Activated CD8-positive, alpha-beta T cell treated with anti-CD3 and anti-CD28 coated beads, Interleukin-2, amount 10 ng/mL, durations not matched to agents 7 days and 5 days (primary cell): Measurements from ENCODE around the gene ASIC1. TPM values are rescaled to one million over a fixed set of nuclear protein-coding genes. Genes with fewer than 3 reads are reported as not detected.
"Not testable (repeated sequence)": the region's sequence is repeated elsewhere in the genome, so short reads cannot be mapped to it uniquely, and the experiment has no call there.

Experiments used
- ATAC-seq: fragments of 150-1000 bp; cut with Tn5 transposase; one replicate; pipeline ENCODE4 v1.10.0; 2021; ENCODE audit warnings: moderate library complexity
- CTCF ChIA-PET: fragments of 350-600 bp; sonication (Branson Sonifier 250); formaldehyde crosslinking; loops from one replicate; lab custom pipeline; 2021; ENCODE audit warnings: antibody characterized with exemption; lab: Charles Lee
- POLR2A ChIA-PET: fragments of 350-600 bp; sonication (Branson Sonifier 250); formaldehyde crosslinking; loops from one replicate; lab custom pipeline; 2021; ENCODE audit warnings: antibody characterized with exemption; lab: Charles Lee
- DNase-seq: peaks from one replicate; pipeline ENCODE4 v3.0.0-alpha.2; 2020
- H3K27ac Mint-ChIP-seq: one replicate; pipeline ENCODE4 v1.8.0; 2021; ENCODE audit warnings: mild to moderate bottlenecking, mixed read lengths
- H3K27me3 Mint-ChIP-seq: one replicate; pipeline ENCODE4 v1.8.0; 2021; ENCODE audit warnings: low read depth, mixed read lengths
- H3K36me3 Mint-ChIP-seq: one replicate; pipeline ENCODE4 v1.8.0; 2021; ENCODE audit warnings: low read depth, mixed read lengths
- H3K4me1 Mint-ChIP-seq: one replicate; pipeline ENCODE4 v1.8.0; 2021; ENCODE audit warnings: low read depth, mixed read lengths
- H3K4me3 Mint-ChIP-seq: one replicate; pipeline ENCODE4 v1.8.0; 2021; ENCODE audit warnings: mild to moderate bottlenecking, mixed read lengths
- H3K9me3 Mint-ChIP-seq: one replicate; pipeline ENCODE4 v1.8.0; 2022; ENCODE audit warnings: mixed read lengths; ENCODE audit not compliant: insufficient read depth
- total RNA-seq, 2 experiments: library from RNA; stranded (reverse); gene quantifications; one replicate each; pipeline ENCODE4 v1.2.3, GENCODE V29; 2021

ASIC1 gene
- total RNA-seq, 2 experiments from 2014 or later = 25.4 to 27.9 TPM

DNA sequence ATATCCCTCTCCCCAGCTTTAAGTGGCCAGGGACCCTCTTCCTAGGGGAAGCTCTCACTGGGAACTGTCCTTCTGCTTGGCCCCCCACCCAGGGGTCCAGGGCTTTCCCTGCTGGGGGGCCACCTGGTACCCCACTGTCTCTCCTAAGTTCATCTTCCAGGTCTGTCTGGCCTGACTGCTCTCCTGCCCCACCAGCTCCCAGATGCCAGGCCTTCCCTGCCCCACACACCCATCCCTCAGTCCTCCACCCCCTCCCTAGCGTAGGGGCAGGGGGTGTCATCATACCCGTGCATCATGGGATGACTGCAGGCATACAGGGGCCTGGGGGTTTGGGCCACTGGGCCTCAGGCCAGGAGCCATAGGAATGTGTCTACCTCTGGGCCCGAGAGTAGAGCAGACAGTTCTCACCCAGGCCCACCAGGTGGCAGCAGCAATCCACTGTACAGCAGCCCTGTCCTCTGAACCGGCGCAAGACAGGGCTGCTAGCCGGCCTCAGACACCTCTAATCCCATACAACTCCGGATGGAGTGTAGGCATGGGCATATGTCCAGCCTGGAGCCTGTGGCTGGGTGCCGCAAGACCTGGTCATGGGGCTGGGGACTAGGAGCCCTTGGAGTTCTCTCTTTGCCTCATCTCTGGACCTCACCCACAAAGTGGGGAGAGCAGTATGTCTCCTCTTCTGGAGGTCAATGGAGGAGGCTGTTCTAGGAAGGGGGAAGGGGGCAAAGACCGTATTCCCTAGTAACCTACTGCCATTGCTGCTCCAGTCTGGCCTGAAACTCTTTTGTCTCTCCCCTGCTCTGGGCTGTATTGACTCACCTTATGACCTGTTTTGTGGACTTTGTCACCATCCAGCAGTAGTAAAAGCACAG is 17.8 kb downstream of the ASIC1 start:
- DNase-seq (peak; percentile 87), ATAC-seq (peak; percentile 95)
- POLR2A ChIA-PET = no interaction called here
- Mint-ChIP-seq H3K36me3 (no peaks in the 10 kb centered on the region), H3K27ac (peak overlapping the region; percentile 60), H3K4me1 (peaks cover 12% of the 10 kb centered on the region), H3K27me3 (no peaks in the 10 kb centered on the region), H3K4me3 (no peak overlapping the region), H3K9me3 (no peaks in the 10 kb centered on the region)
- CTCF ChIA-PET = interaction anchor here (0.6 to 4.6 kb wide), 23 partner anchors 8 to 239 kb away, joined by 3 to 29 read pairs (median 4); partner anchors contain the start of genes CERS5, COX14, RACGAP1 and SMARCD1

DNA sequence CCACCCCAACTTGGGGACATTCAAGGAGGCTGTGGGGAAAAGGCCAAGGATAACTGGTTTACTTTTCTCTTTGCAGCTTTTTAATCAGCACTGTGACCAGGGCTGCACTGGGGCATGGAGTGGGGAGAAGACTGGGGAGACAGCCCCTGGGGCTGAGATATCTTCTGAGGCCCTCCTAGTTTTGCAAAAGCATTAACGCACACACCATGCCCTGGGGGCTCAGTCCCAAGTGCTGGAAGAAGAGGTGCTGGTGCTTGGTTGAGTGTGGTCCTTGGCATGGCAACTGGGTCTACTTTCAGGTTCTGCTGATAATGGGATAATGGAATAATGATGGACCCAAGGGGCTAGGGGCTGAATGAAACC is 18.4 kb downstream of the ASIC1 start:
- ChIA-PET POLR2A (no interaction called here), CTCF (interaction anchor here (1.0 to 4.6 kb wide), 6 partner anchors 9 to 109 kb away, joined by 3 to 29 read pairs (median 4); partner anchors contain the start of gene SMARCD1)
- H3K36me3 Mint-ChIP-seq = no peaks in the 10 kb centered on the region
- DNase-seq (no peak), ATAC-seq (no peak)
- H3K4me1 Mint-ChIP-seq = peaks cover 6% of the 10 kb centered on the region
- H3K27ac Mint-ChIP-seq = no peak overlapping the region
- no peaks in the 10 kb centered on the region for H3K27me3 Mint-ChIP-seq
- no peak overlapping the region for H3K4me3 Mint-ChIP-seq
- no peaks in the 10 kb centered on the region for H3K9me3 Mint-ChIP-seq

DNA sequence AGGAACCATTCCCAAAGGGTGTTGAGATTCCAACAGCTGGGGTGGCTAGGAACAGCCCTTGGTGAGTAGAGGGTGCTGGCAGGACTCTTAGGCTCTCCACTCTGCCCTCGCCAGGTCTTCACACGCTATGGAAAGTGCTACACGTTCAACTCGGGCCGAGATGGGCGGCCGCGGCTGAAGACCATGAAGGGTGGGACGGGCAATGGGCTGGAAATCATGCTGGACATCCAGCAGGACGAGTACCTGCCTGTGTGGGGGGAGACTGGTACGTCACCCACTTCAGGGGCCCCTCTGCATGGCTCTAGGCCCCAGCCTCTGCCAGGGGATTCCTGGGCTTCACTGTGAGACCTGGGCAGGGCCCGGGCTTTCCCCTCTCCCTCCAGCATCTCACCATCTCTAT is 19.7 kb downstream of the ASIC1 start:
- H3K27me3 Mint-ChIP-seq = no peaks in the 10 kb centered on the region
- H3K36me3 Mint-ChIP-seq = no peaks in the 10 kb centered on the region
- CTCF ChIA-PET = interaction anchor here (0.9 to 4.6 kb wide), 10 partner anchors 8 to 110 kb away, joined by 3 to 29 read pairs (median 4); partner anchors contain the start of genes COX14 and SMARCD1
- no peak overlapping the region for H3K4me3 Mint-ChIP-seq
- no peak for DNase-seq
- H3K27ac Mint-ChIP-seq = no peak overlapping the region
- H3K4me1 Mint-ChIP-seq = peaks cover 4% of the 10 kb centered on the region
- POLR2A ChIA-PET = interaction anchor here (0.6 kb wide), 1 partner anchor 8 kb away, joined by 3 read pairs; no protein-coding TSS in a partner anchor
- ATAC-seq = no peak
- H3K9me3 Mint-ChIP-seq = no peaks in the 10 kb centered on the region

DNA sequence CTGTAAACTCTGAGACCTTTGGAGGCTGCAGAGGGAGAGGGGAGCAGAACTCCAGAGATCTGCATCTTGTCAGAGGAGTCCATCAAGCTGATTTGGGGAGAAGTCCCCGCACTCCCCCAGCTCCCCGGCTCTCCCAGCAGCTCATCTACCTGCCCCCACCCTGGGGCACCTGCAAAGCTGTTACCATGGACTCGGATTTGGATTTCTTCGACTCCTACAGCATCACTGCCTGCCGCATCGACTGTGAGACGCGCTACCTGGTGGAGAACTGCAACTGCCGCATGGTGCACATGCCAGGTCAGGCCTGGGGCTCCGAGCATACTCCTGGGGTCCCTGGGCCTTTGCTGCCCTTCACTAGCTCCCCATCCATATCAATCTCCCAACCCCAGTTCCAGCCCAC is 20.9 kb downstream of the ASIC1 start:
- no peak overlapping the region for H3K4me3 Mint-ChIP-seq
- H3K27ac Mint-ChIP-seq = no peak overlapping the region
- ChIA-PET POLR2A (no interaction called here), CTCF (interaction anchor here (1.3 to 1.7 kb wide), 2 partner anchors 8 to 111 kb away, joined by 7 read pairs; no protein-coding TSS in a partner anchor)
- ATAC-seq = no peak
- no peaks in the 10 kb centered on the region for H3K27me3 Mint-ChIP-seq
- DNase-seq = no peak
- H3K9me3 Mint-ChIP-seq = no peaks in the 10 kb centered on the region
- no peaks in the 10 kb centered on the region for H3K36me3 Mint-ChIP-seq
- H3K4me1 Mint-ChIP-seq = peaks cover 5% of the 10 kb centered on the region

DNA sequence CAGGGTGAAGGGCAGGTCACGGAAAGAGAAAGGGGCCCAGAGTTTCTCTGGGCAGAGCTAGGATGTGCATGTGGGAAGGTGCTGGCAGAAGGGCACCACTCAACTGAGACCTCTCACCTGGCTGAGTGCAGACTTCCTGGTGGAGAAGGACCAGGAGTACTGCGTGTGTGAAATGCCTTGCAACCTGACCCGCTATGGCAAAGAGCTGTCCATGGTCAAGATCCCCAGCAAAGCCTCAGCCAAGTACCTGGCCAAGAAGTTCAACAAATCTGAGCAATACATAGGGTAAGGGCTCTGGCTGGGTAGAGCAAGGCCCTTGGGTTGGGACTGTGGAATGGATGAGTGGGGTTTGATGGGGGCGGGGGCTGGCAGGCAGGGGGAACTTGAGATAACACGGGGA is 22.4 kb downstream of the ASIC1 start:
- no peaks in the 10 kb centered on the region for H3K27me3 Mint-ChIP-seq
- H3K27ac Mint-ChIP-seq = no peak overlapping the region
- peaks cover 12% of the 10 kb centered on the region for H3K4me1 Mint-ChIP-seq
- H3K36me3 Mint-ChIP-seq = no peaks in the 10 kb centered on the region
- no peak overlapping the region for H3K4me3 Mint-ChIP-seq
- CTCF ChIA-PET = interaction anchor here (0.7 to 1.7 kb wide), 3 partner anchors 9 to 113 kb away, joined by 4 to 7 read pairs (median 6); partner anchors contain the start of gene COX14
- DNase-seq (no peak), ATAC-seq (no peak)
- POLR2A ChIA-PET = no interaction called here
- no peaks in the 10 kb centered on the region for H3K9me3 Mint-ChIP-seq

DNA sequence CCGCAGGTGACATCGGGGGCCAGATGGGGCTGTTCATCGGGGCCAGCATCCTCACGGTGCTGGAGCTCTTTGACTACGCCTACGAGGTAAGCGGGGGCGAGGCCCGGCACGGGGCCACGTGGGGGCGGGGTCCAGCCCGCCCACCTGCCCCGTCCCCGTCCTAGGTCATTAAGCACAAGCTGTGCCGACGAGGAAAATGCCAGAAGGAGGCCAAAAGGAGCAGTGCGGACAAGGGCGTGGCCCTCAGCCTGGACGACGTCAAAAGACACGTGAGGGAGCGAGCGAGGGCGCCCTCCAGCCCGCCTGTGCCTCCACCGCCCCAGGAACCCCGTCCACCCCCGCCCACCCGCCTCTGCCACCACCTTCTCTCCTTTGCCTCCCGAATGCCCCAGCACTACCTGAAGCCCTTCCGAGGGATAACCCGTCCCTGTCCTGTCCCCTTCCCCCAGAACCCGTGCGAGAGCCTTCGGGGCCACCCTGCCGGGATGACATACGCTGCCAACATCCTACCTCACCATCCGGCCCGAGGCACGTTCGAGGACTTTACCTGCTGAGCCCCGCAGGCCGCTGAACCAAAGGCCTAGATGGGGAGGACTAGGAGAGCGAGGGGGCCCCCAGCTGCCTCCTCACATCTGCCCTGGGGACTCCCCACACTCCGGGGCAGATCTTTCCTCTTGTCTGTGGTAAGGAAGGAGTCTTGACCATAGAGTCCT is 23.9 kb downstream of the ASIC1 start:
- H3K9me3 Mint-ChIP-seq = no peaks in the 10 kb centered on the region
- ATAC-seq = no peak
- no peak overlapping the region for H3K27ac Mint-ChIP-seq
- H3K4me3 Mint-ChIP-seq = no peak overlapping the region
- H3K27me3 Mint-ChIP-seq = no peaks in the 10 kb centered on the region
- H3K36me3 Mint-ChIP-seq = no peaks in the 10 kb centered on the region
- DNase-seq = no peak
- CTCF ChIA-PET = interaction anchor here (11.9 kb wide), 1 partner anchor 31 kb away, joined by 144 read pairs; the partner anchor contains the start of gene COX14
- peaks cover 13% of the 10 kb centered on the region for H3K4me1 Mint-ChIP-seq
- POLR2A ChIA-PET = no interaction called here

DNA sequence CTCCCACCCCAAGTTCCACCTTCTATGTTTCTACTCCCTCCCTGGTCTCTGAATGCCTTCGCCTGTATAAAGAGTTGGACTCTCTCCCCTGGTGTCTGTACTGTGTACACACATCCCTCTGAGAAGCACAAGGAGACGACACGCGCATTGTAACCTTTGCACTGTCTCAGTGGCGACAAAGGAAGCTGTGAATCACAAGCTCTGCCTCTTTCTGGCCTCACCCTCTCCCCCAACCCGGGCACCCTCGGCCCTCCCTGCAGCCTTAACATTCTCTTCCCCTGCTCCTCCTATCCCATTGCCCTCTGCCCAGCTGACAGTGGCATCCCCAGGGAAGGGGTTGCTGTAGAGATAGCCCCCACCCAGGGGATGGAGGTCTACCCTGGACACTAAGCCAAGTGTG is 25.2 kb downstream of the ASIC1 start:
- ChIA-PET POLR2A (interaction anchor here (1.2 to 2.1 kb wide), 2 partner anchors 17 to 29 kb away, joined by 5 read pairs; partner anchors contain the start of gene COX14), CTCF (interaction anchor here (0.7 to 11.9 kb wide), 5 partner anchors 12 to 137 kb away, joined by 3 to 144 read pairs (median 4); partner anchors contain the start of gene COX14)
- H3K27me3 Mint-ChIP-seq = no peaks in the 10 kb centered on the region
- peaks cover 21% of the 10 kb centered on the region for H3K4me1 Mint-ChIP-seq
- peaks cover 8% of the 10 kb centered on the region for H3K36me3 Mint-ChIP-seq
- DNase-seq (no peak), ATAC-seq (no peak)
- H3K27ac Mint-ChIP-seq = no peak overlapping the region
- no peak overlapping the region for H3K4me3 Mint-ChIP-seq
- H3K9me3 Mint-ChIP-seq = no peaks in the 10 kb centered on the region

DNA sequence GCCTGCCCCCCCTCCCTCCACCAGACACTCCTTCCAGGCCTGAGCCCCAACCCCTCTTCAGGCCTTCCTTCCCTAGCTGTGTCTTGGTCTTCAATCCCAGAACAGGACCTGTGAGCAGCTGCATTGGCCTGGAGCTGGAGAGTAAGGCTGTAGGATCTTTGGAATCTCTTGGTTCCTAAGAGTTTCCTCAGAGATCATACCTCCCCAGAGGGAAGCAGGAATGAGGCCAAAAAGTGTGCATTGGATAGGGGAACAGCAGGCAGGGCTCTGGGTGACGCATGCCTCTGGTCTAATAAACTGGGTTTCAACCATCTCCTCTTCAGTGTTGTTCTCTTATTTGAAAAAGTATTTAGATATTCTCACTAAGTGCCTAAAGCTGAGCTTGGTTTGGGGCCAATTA is 25.9 kb downstream of the ASIC1 start:
- ChIA-PET CTCF (interaction anchor here (0.7 to 11.9 kb wide), 5 partner anchors 12 to 138 kb away, joined by 3 to 144 read pairs (median 4); partner anchors contain the start of gene COX14), POLR2A (interaction anchor here (1.2 to 3.4 kb wide), 3 partner anchors 18 to 29 kb away, joined by 5 to 44 read pairs (median 5); partner anchors contain the start of gene COX14)
- Mint-ChIP-seq H3K4me3 (peak overlapping the region; percentile 61), H3K36me3 (peaks cover 13% of the 10 kb centered on the region), H3K27ac (peak overlapping the region; percentile 77), H3K9me3 (no peaks in the 10 kb centered on the region), H3K27me3 (no peaks in the 10 kb centered on the region), H3K4me1 (peaks cover 25% of the 10 kb centered on the region)
- DNase-seq (no peak), ATAC-seq (no peak)

DNA sequence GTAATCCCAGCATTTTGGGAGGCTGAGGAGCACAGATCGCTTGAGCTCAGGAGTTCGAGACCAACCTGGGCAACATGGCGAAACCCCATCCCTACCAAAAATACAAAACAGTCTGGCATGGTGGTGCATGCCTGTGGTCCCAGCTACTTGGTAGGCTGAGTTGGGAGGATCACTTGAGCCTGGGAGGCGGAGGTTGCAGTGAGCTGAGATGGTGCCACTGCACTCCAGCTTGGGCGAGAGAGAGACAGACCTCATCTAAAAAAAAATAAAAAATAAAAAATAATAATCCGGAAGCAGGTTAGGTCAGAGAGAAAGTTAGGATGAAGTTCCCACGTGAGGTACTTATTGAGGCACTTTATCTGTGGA is 27.0 kb downstream of the ASIC1 start:
- peaks cover 23% of the 10 kb centered on the region for H3K36me3 Mint-ChIP-seq
- ATAC-seq, DNase-seq, H3K9me3 Mint-ChIP-seq, H3K27me3 Mint-ChIP-seq: not testable (repeated sequence)
- H3K4me1 Mint-ChIP-seq = peaks cover 29% of the 10 kb centered on the region
- CTCF ChIA-PET = interaction anchor here (0.6 to 11.9 kb wide), 26 partner anchors 8 to 904 kb away, joined by 3 to 144 read pairs (median 4); partner anchors contain the start of genes COX14, GPD1 and LIMA1
- POLR2A ChIA-PET = interaction anchor here (0.7 to 3.4 kb wide), 14 partner anchors 7 to 317 kb away, joined by 3 to 44 read pairs (median 4); partner anchors contain the start of genes BCDIN3D, CERS5, COX14 and LARP4
- H3K27ac Mint-ChIP-seq = peak overlapping the region; percentile 94
- H3K4me3 Mint-ChIP-seq = peak overlapping the region; percentile 90

DNA sequence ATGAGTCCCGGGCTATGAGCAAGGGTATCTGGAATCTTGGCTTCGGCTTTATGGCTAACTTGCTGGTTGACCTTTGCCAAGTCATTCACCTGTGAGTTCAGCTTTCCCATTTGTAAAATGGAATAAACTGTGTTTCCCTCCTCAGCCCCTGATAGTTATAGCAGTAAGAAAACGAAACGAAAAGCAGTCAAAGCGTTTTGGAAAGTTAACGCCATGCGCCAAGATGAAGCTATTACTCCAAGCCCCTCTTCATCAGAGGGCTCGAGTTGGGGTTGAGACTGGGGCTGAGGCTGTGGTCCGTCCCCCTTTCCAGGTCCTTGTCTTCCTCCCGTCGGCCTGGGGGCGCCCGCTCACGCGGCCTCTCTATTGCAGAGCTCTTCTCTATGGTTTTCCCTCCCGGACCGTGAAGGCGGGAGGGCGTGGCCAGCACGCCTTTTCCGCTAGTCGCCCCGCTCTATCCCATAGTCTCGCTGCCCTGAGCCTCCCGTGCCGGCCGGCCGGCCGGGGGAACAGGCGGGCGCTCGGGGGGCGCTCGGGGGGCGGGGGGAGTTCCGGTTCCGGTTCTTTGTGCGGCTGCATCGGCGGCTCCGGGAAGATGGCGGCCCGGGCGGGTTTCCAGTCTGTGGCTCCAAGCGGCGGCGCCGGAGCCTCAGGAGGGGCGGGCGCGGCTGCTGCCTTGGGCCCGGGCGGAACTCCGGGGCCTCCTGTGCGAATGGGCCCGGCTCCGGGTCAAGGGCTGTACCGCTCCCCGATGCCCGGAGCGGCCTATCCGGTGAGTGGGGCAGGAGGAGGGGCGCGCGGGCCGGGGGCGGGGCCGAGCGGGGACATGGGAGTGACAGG is 27.6 kb downstream of the ASIC1 start, which contains the start of gene SMARCD1:
Gene SMARCD1 (plus strand): TSS at position 568 of the 840 bp plus-strand sequence. CDS start 28 bp downstream, at position 596.
- ATAC-seq (peak; percentile 90), DNase-seq (peak; percentile 86)
- Mint-ChIP-seq H3K4me1 (peaks cover 29% of the 10 kb centered on the region), H3K27me3 (no peaks in the 10 kb centered on the region), H3K36me3 (peaks cover 29% of the 10 kb centered on the region), H3K9me3 (no peaks in the 10 kb centered on the region), H3K4me3 (peak within 1 kb of the TSS; percentile 90), H3K27ac (peak within 1 kb of the TSS; percentile 94)
- ChIA-PET CTCF (interaction anchor here (0.5 to 11.9 kb wide), 29 partner anchors 9 to 1047 kb away, joined by 3 to 144 read pairs (median 3); partner anchors contain the start of genes COX14, GPD1 and LIMA1), POLR2A (interaction anchor here (0.7 to 3.4 kb wide), 14 partner anchors 8 to 316 kb away, joined by 3 to 44 read pairs (median 4); partner anchors contain the start of genes BCDIN3D, CERS5, COX14 and LARP4)
